Ovary (tissue), 3 donors: ENCODE data around the gene NKAPD1.

Source experiments
- CTCF ChIP-seq, 3 donors: fragments of 450-650 bp in 2 of 3; fragments of 200-600 bp in 1 of 3; IDR thresholded peaks; one replicate each; pipeline versions ENCODE4 v1.5.1 to v1.8.0; 2016 to 2022; ENCODE audit warnings: antibody characterized with exemption in 3 of 3, mild to moderate bottlenecking in 1 of 3
- EP300 ChIP-seq: sonication (generic); formaldehyde crosslinking; IDR thresholded peaks from one replicate; pipeline ENCODE4 v1.6.1; 2017; ENCODE audit warnings: antibody characterized with exemption
- POLR2A ChIP-seq: fragments of 450-650 bp; IDR thresholded peaks from one replicate; pipeline ENCODE4 v1.6.1; 2017; ENCODE audit warnings: antibody characterized with exemption, mild to moderate bottlenecking, moderate library complexity
- donor health status: DM: no; HTN: no; CAD: no.

GRCh38 chr11:112073941-112074811 lies at the start of gene NKAPD1, which contains the start of gene PIH1D2:
- TF ChIP-seq CTCF (IDR thresholded peaks at IDR 0.05): no peak
- TF ChIP-seq POLR2A: no peak
- TF ChIP-seq EP300: no peak
